WTC11 (cell line): ENCODE results near the gene SAP30BP.

ENCODE experiments used
- CTCF ChIP-seq: fragments of 200-600 bp; IDR thresholded peaks from 2 replicates; pipeline ENCODE4 v1.8.0; 2022; ENCODE audit warnings: antibody characterized with exemption
- GABPB1 ChIP-seq: sonication (generic); formaldehyde crosslinking; IDR thresholded peaks from 2 replicates; pipeline ENCODE4 v1.8.1; 2023; ENCODE audit warnings: mild to moderate bottlenecking, missing genetic modification reagents
- HMGXB4 ChIP-seq: sonication (generic); formaldehyde crosslinking; IDR thresholded peaks from 2 replicates; pipeline ENCODE4 v1.8.1; 2023; ENCODE audit warnings: mild to moderate bottlenecking, moderate library complexity, missing genetic modification reagents
- MAX ChIP-seq: sonication (generic); formaldehyde crosslinking; IDR thresholded peaks from 2 replicates; pipeline ENCODE4 v1.8.0; 2022; ENCODE audit warnings: mild to moderate bottlenecking, missing genetic modification reagents
- USF1 ChIP-seq: sonication (generic); formaldehyde crosslinking; IDR thresholded peaks from 2 replicates; pipeline ENCODE4 v1.8.0; 2022; ENCODE audit warnings: mild to moderate bottlenecking, missing genetic modification reagents
- USF2 ChIP-seq: sonication (generic); formaldehyde crosslinking; IDR thresholded peaks from 2 replicates; pipeline ENCODE4 v1.8.1; 2023; ENCODE audit warnings: mild to moderate bottlenecking, missing genetic modification reagents, moderate library complexity
- ZNF121 ChIP-seq: sonication (generic); formaldehyde crosslinking; IDR thresholded peaks from 2 replicates; pipeline ENCODE4 v1.8.0; 2023; ENCODE audit warnings: missing genetic modification reagents

- TF ChIP-seq CTCF (no peak), HMGXB4 (CRISPR knock-in tag) (no peak), ZNF121 (CRISPR knock-in tag) (no peak), USF2 (CRISPR knock-in tag) (no peak), MAX (CRISPR knock-in tag) (no peak), GABPB1 (CRISPR knock-in tag) (no peak), USF1 (CRISPR knock-in tag) (no peak)
These were observed 90.0 kb downstream of the SAP30BP start for GRCh38 chr17:75757086-75757681.
